Frontal cortex (tissue), 1 donor: ENCODE results near the gene TUBGCP4. TPM values are rescaled to one million over a fixed set of nuclear protein-coding genes. Genes with fewer than 3 reads are reported as not detected.

Source experiments
- total RNA-seq: library from RNA; depleted of rRNA; stranded (reverse); fragments of >200 nt; gene quantifications from one replicate; pipeline ENCODE4 v1.2.3, GENCODE V29; 2014

TUBGCP4 gene
- total RNA-seq, 1 donor from 2014 or later = 22.8 TPM

Other genes with a start within 250 kb of the TUBGCP4 start
- gene TMEM62, start 237.5 kb upstream of the TUBGCP4 start, total RNA-seq = 47.7 TPM
- gene CCNDBP1, start 185.7 kb upstream of the TUBGCP4 start, total RNA-seq = 22.4 TPM
- gene EPB42, start 150.1 kb upstream of the TUBGCP4 start, total RNA-seq = 2.0 TPM
- gene TGM5, start 104.2 kb upstream of the TUBGCP4 start, total RNA-seq = not detected
- gene TGM7, start 68.8 kb upstream of the TUBGCP4 start, total RNA-seq = not detected
- 17.5 TPM for gene LCMT2, start 40.5 kb upstream of the TUBGCP4 start, total RNA-seq
- gene ZSCAN29, start 58 bp upstream of the TUBGCP4 start, total RNA-seq = 38.3 TPM
- 157 TPM for gene TP53BP1, start 122.1 kb downstream of the TUBGCP4 start, total RNA-seq
- 24.5 TPM for gene MAP1A, start 146.5 kb downstream of the TUBGCP4 start, total RNA-seq
- 21.6 TPM for gene PPIP5K1, start 219.1 kb downstream of the TUBGCP4 start, total RNA-seq
- gene CKMT1B, start 222.9 kb downstream of the TUBGCP4 start, total RNA-seq = 7.7 TPM
- gene STRC, start 247.7 kb downstream of the TUBGCP4 start, total RNA-seq = under 0.01 TPM